GM12872 (cell line): ENCODE measurements around the gene TXLNG.

Experiments used
- TF ChIP-seq, protein P1 (sequence below): IDR thresholded peaks from 3 replicates; pipeline ENCODE4 v1.5.1; 2011; ENCODE audit warnings: low read depth, mild to moderate bottlenecking, low read length, moderate library complexity; ENCODE audit not compliant: insufficient read depth

The TXLNG gene

DNA sequence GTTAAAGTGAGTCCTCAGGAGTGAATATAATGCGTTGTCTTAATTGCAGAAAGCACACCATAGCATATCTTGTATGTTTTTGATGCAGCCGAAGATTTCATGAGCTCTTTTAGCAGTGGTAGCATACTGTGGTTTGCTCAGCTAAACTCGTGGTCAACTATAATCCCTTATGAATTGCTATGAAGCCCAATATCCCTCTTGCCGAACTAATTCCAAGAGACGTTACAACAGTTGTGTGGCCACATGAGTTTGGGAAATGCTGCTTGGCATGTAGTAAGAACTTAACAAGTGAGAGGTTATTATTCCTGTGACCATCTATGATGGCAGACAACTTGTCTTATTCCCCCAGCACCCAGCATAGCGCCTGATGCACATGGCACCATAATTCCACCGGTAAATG is 36.1 kb upstream of the TXLNG start:
- TF ChIP-seq, protein P1, sequence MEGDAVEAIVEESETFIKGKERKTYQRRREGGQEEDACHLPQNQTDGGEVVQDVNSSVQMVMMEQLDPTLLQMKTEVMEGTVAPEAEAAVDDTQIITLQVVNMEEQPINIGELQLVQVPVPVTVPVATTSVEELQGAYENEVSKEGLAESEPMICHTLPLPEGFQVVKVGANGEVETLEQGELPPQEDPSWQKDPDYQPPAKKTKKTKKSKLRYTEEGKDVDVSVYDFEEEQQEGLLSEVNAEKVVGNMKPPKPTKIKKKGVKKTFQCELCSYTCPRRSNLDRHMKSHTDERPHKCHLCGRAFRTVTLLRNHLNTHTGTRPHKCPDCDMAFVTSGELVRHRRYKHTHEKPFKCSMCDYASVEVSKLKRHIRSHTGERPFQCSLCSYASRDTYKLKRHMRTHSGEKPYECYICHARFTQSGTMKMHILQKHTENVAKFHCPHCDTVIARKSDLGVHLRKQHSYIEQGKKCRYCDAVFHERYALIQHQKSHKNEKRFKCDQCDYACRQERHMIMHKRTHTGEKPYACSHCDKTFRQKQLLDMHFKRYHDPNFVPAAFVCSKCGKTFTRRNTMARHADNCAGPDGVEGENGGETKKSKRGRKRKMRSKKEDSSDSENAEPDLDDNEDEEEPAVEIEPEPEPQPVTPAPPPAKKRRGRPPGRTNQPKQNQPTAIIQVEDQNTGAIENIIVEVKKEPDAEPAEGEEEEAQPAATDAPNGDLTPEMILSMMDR = no peak

- TF ChIP-seq, protein P1 = no peak
Observed at GRCh38 chrX:16754019-16754418, 32.2 kb upstream of the TXLNG start.

- TF ChIP-seq, protein P1 = no peak
Observed at GRCh38 chrX:16756724-16757123, 29.5 kb upstream of the TXLNG start.

DNA sequence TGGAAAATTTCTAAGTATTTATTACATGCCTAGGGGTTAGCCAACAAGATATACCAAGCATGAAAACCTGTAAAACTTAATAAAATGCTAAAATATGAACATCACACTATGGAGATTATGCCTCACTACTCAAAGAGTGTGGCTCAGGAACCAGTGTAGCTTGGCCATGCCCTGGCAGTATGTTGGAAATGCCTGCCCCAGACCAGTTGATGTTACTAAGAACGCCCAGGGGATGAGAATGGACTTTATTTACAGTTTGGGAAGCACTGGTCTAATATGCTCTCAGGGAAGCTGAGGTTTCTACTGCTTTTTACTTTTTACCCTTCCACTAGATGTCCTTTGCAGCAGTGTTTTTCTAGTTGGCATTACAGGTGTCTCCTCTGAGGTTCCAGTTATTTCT is 23.7 kb upstream of the TXLNG start:
- TF ChIP-seq, protein P1 = no peak

DNA sequence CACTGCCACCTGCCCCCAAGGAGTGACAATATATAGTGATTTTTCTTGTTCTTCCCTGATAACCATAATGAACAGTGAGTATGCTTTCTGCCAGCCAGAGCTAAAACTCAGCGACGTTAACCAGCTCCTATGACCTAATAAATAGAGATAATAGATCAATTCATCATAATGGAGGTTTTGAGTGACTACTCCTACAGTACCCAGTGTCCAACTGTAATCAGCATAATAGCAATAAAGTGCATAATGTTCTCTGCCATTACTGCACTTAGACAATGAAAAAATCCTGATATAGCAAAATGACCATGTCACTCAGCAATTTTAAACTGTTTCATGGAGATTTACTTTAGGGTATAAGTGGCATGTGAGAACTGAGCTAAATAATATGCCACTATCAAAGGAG is 20.7 kb upstream of the TXLNG start:
- TF ChIP-seq, protein P1 = no peak

DNA sequence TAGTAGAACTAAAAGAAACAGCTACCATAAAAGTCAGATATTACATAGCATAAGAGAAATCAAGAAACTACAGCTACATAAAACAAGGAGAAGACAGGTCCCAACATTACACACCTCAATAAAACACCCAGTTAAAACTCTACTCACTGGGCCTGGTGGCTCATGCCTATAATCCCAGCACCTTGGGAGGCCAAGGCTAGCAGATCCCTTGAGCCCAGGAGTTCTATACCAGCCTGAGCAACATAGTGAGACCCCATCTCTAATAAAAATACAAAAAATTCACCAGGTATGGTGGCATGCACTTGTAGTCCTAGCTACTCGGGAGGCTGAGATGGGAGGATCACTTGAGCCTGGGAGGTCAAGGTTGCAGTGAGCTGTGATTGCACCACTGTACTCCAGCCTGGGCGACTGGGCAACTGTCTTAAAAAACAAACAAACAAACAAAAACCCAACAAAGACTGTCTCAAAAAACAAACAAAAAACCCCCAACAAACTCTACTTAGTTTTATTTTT is 15.2 kb upstream of the TXLNG start:
- TF ChIP-seq, protein P1 = no peak

GRCh38 chrX:16771483-16772398 is 14.5 kb upstream of the TXLNG start:
- TF ChIP-seq, protein P1 = no peak
